Subcutaneous adipose tissue (tissue), 4 donors: Measurements from ENCODE around the gene AGAP1. TPM values are rescaled to one million over a fixed set of nuclear protein-coding genes. Genes with fewer than 3 reads are reported as not detected.

Source experiments
- CTCF ChIP-seq: fragments of 450-650 bp; IDR thresholded peaks from one replicate; pipeline ENCODE4 v1.5.1; 2016; ENCODE audit warnings: low read depth, mild to moderate bottlenecking, control low read depth, antibody characterized with exemption, moderate library complexity
- total RNA-seq, 4 donors: library from RNA; depleted of rRNA; stranded (reverse); fragments of >200 nt; gene quantifications; one replicate each; pipeline ENCODE4 v1.1.0, GENCODE V29; 2016

AGAP1 gene
- total RNA-seq, 4 donors from 2014 or later, result 13.6 to 26.3 (median 23.6) TPM

- no peak for TF ChIP-seq CTCF
Observed at GRCh38 chr2:235568431-235568830, 74.6 kb downstream of the AGAP1 start.

GRCh38 chr2:235569837-235570236 is 76.0 kb downstream of the AGAP1 start:
- TF ChIP-seq CTCF, result no peak

- no peak for TF ChIP-seq CTCF
Observed at GRCh38 chr2:235570256-235570655, 76.4 kb downstream of the AGAP1 start.

GRCh38 chr2:235570966-235571692 is 77.3 kb downstream of the AGAP1 start:
- no peak for TF ChIP-seq CTCF

- TF ChIP-seq CTCF, result no peak
Observed at GRCh38 chr2:235572592-235572991, 78.7 kb downstream of the AGAP1 start.

GRCh38 chr2:235573331-235574221 is 79.7 kb downstream of the AGAP1 start:
- no peak for TF ChIP-seq CTCF

GRCh38 chr2:235575431-235575830 is 81.6 kb downstream of the AGAP1 start:
- TF ChIP-seq CTCF, result no peak
